Transverse colon (tissue), 4 donors: ENCODE results near the gene MCM3AP. TPM values are rescaled to one million over a fixed set of nuclear protein-coding genes. Genes with fewer than 3 reads are reported as not detected.

Experiments used
- DNase-seq: peaks from one replicate; pipeline ENCODE4 v3.0.0-alpha.2; 2019
- H3K27ac ChIP-seq, 4 donors: fragments of 200-600 bp; sonication (generic); 2 replicates each; pipeline ENCODE4 v1.5.1; 2016 to 2018; ENCODE audit warnings: inconsistent platforms in 4 of 4
- H3K27me3 ChIP-seq: fragments of 200-600 bp; sonication (generic); 2 replicates; pipeline ENCODE4 v1.5.1; 2017; ENCODE audit warnings: inconsistent platforms
- H3K36me3 ChIP-seq, 4 donors: fragments of 200-600 bp; sonication (generic); 2 replicates each; pipeline ENCODE4 v1.5.1; 2017 to 2019; ENCODE audit warnings: inconsistent platforms in 4 of 4
- H3K4me1 ChIP-seq, 4 donors: fragments of 200-600 bp; sonication (generic); 2 replicates each; pipeline ENCODE4 v1.5.1; 2017 to 2020; ENCODE audit warnings: inconsistent platforms in 4 of 4
- H3K4me3 ChIP-seq, 4 donors: fragments of 200-600 bp; sonication (generic); 1 replicate in 1 of 4; 2 replicates in 3 of 4; pipeline versions ENCODE4 v1.5.1 to v1.6.1; 2017 to 2019; ENCODE audit warnings: inconsistent platforms in 4 of 4
- H3K9me3 ChIP-seq, 2 donors: fragments of 200-600 bp; sonication (generic); 2 replicates each; pipeline ENCODE4 v1.5.1; 2017 to 2019; ENCODE audit warnings: inconsistent platforms in 2 of 2
- EP300 ChIP-seq: sonication (generic); formaldehyde crosslinking; IDR thresholded peaks from one replicate; pipeline ENCODE4 v1.6.1; 2017; ENCODE audit warnings: antibody characterized with exemption, low read depth
- POLR2A ChIP-seq: fragments of 450-650 bp; IDR thresholded peaks from one replicate; pipeline ENCODE4 v1.6.1; 2016; ENCODE audit warnings: antibody characterized with exemption, mild to moderate bottlenecking, moderate library complexity
- POLR2AphosphoS5 ChIP-seq, 3 donors: sonication (generic); formaldehyde crosslinking; IDR thresholded peaks; one replicate each; pipeline ENCODE4 v1.6.1; 2016; ENCODE audit warnings: antibody characterized with exemption in 3 of 3
- WGBS, 2 donors: methylation state at CpG; one replicate each; pipeline ENCODE4 v1.1.5; 2018; ENCODE audit warnings: low coverage in 1 of 2; 5-methylcytosine and 5-hydroxymethylcytosine counted together
- in situ Hi-C, 4 donors: fragments of 200-750 bp; cut with MboI; loops; one replicate each; pipeline versions ENCODE4 v1.15.0 to v1.15.1; 2017; ENCODE audit warnings: low sequenced_read_pairs in 3 of 4, low pct_ligation_motif_present in 1 of 4, low pct_unique_long_range_greater_than_20kb in 1 of 4
- intact Hi-C: fragments of 100-400 bp; cut with DNase I; formaldehyde crosslinking; loops from one replicate; pipeline ENCODE4 v1.15.1; 2023; ENCODE audit warnings: low total_unique reads
- total RNA-seq, 4 donors: library from RNA; depleted of rRNA; stranded (reverse); fragments of >200 nt; gene quantifications; one replicate each; pipeline ENCODE4 v1.1.0, GENCODE V29; 2016
- TF ChIP-seq, protein P1 (sequence below), 5 experiments: fragments of 200-600 bp in 3 of 5; fragments of 450-650 bp in 2 of 5; sonication (generic) in 3 of 5; IDR thresholded peaks; 1 replicate in 2 of 5; 2 replicates in 3 of 5; pipeline ENCODE4 v1.5.1; 2016 to 2017; ENCODE audit warnings: antibody characterized with exemption in 5 of 5, inconsistent platforms in 3 of 5, mild to moderate bottlenecking in 2 of 5, moderate library complexity in 1 of 5

MCM3AP gene
- total RNA-seq, result 100 to 1,000 TPM in 3 of 4 donors, 10 to 100 TPM in 1; 87.4 to 348 (median 108) TPM

DNA sequence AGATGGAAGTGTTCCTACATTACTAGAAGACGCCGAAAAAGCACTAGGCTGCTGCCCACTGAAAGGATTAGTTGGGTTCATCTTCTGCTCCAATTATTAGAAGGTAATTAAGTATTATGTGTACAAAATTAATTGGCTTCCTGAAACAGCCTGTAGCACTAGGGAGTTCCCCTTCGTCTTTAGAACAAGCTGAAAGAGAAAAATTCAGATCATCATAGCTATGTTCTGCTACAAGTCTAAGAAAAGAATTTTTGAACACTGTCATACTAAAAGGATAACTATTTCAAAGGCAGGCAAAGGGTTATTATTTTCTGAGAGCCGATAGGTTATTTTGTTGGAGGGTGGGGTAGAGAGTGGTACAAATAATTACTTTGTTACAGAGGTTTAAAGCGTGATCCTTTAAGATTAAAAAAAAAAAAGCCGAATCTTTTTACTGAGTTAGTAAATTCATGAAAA, at the start of gene MCM3AP:
TSS of gene MCM3AP (minus strand) at position 406 of the 456 bp plus-strand sequence. CDS start at position 81, 325 bp downstream.
- H3K4me1 ChIP-seq, result peaks cover 24 to 60% (median 55%) of the 10 kb centered on the region in 4 donors
- H3K36me3 ChIP-seq, result peaks cover 0 to 20% (median 5%) of the 10 kb centered on the region in 4 donors
- DNase-seq, result no peak
- peak within 1 kb of the TSS; percentile 98 to 99 (median 98) for H3K27ac ChIP-seq
- peak within 1 kb of the TSS; percentile 79 to 92 (median 86) for H3K4me3 ChIP-seq
- in situ Hi-C loops, result no loop called here
- TF ChIP-seq EP300, result no peak
- TF ChIP-seq POLR2AphosphoS5 (IDR thresholded peaks at IDR 0.05), result no peak
- TF ChIP-seq, protein P1, sequence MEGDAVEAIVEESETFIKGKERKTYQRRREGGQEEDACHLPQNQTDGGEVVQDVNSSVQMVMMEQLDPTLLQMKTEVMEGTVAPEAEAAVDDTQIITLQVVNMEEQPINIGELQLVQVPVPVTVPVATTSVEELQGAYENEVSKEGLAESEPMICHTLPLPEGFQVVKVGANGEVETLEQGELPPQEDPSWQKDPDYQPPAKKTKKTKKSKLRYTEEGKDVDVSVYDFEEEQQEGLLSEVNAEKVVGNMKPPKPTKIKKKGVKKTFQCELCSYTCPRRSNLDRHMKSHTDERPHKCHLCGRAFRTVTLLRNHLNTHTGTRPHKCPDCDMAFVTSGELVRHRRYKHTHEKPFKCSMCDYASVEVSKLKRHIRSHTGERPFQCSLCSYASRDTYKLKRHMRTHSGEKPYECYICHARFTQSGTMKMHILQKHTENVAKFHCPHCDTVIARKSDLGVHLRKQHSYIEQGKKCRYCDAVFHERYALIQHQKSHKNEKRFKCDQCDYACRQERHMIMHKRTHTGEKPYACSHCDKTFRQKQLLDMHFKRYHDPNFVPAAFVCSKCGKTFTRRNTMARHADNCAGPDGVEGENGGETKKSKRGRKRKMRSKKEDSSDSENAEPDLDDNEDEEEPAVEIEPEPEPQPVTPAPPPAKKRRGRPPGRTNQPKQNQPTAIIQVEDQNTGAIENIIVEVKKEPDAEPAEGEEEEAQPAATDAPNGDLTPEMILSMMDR (IDR thresholded peaks at IDR 0.05), result no peak
- TF ChIP-seq POLR2A, result no peak
- intact Hi-C loops, result no loop called here
- WGBS, 2 donors, result 30 to 36% methylated on average over 6 of the region's 6 CpGs
- H3K9me3 ChIP-seq, result no peaks in the 10 kb centered on the region
- H3K27me3 ChIP-seq, result no peaks in the 10 kb centered on the region

DNA sequence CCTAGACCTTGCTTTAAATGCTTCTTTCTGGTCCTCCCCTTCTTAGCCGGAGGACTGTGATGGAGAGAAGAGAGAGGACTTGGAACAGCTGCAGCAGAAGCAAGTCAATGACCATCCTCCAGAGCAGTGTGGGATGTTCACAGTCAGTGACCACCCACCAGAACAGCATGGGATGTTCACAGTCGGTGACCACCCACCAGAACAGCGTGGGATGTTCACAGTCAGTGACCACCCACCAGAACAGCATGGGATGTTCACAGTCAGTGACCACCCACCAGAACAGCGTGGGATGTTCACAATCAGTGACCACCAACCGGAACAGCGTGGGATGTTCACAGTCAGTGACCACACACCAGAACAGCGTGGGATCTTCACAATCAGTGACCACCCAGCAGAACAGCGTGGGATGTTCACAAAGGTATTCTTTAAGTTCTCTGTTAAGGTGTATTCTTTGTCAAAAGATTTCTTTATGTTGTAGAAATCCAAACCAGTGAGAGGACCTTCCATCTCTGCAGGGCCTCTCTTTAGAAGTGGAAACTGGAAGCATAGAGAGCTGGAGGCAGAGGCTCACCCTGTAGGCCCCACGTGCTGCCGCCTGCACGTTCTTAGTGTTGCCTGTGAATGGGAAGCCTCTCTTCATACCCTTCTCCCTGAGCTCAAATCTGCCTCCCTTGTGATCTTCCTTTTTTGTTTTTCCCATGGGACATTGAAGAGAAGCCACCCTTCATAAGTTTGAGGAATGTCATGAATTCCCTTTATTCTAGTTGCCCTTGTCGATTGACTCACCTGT, 49.1 kb upstream of the MCM3AP start:
- TF ChIP-seq POLR2AphosphoS5 (IDR thresholded peaks at IDR 0.05), result no peak
- no peak for TF ChIP-seq EP300
- TF ChIP-seq, protein P1 (IDR thresholded peaks at IDR 0.05), result no peak
- TF ChIP-seq POLR2A, result no peak
- H3K4me3 ChIP-seq, result no peak overlapping the region
- H3K9me3 ChIP-seq, result no peaks in the 10 kb centered on the region
- peaks cover 0 to 27% (median 12%) of the 10 kb centered on the region in 4 donors for H3K36me3 ChIP-seq
- no peaks in the 10 kb centered on the region for H3K4me1 ChIP-seq
- intact Hi-C loops (no loop called here), in situ Hi-C loops (no loop called here)
- H3K27ac ChIP-seq, result no peak overlapping the region
- 81 to 100% methylated on average over 3 to 12 of the region's 12 CpGs for WGBS, 2 donors
- H3K27me3 ChIP-seq, result no peaks in the 10 kb centered on the region
- no peak for DNase-seq

DNA sequence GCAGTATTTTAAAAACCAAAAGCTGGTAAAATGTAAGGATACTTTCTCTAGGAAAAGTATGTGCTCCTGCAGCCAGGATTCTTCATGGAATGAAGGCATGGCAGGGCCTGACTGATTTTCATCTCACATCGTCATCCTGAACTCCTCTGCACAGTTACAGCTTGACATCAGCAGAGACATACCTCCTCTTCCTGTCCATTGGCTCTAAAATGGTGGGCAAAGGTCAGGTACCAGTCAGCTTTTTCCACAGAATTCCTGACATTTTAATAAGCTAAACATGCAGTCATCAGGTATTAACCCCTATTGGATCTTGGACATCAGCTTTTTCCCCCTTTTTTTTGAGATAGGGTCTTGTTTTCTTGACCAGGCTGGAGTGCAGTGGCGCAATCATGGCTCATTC, 44.4 kb upstream of the MCM3AP start:
- H3K9me3 ChIP-seq, result no peaks in the 10 kb centered on the region
- no peak overlapping the region for H3K4me3 ChIP-seq
- H3K4me1 ChIP-seq, result peaks cover 3 to 10% (median 9%) of the 10 kb centered on the region in 4 donors
- DNase-seq, result no peak
- peaks cover 0 to 15% (median 5%) of the 10 kb centered on the region in 4 donors for H3K36me3 ChIP-seq
- WGBS, 2 donors, result 93 to 97% methylated on average over 2 of the region's 2 CpGs
- in situ Hi-C loops (no loop called here), intact Hi-C loops (no loop called here)
- H3K27ac ChIP-seq, result no peak overlapping the region
- TF ChIP-seq POLR2AphosphoS5 (IDR thresholded peaks at IDR 0.05) (no peak), EP300 (no peak), POLR2A (no peak)
- TF ChIP-seq, protein P1 (IDR thresholded peaks at IDR 0.05), result no peak
- H3K27me3 ChIP-seq, result no peaks in the 10 kb centered on the region

DNA sequence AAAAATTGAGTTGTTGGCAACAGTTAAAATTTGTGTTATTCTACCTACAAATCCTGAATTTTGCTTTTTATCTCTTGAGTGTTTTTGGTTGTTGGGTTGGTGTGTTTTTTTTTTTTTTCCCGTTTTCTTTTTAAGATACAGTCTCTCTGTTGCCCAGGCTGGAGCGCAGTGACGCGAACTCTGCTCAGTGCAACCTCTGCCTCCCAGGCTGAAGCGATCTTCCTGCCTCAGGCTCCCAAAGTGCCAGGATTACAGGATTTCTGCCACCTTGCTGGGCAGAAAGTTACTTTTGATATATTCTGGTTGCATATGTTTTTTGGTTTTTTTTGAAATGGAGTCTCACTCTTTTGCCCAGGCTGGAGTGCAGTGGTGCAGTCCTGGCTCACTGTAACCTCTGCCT, 42.7 kb upstream of the MCM3AP start:
- 80% methylated on average over 5 of the region's 5 CpGs for WGBS, 2 donors
- Histone ChIP-seq H3K9me3 (no peaks in the 10 kb centered on the region), H3K4me1 (peaks cover 3 to 12% (median 10%) of the 10 kb centered on the region in 4 donors), H3K27ac (no peak overlapping the region), H3K36me3 (peaks cover 0 to 14% (median 4%) of the 10 kb centered on the region in 4 donors), H3K27me3 (no peaks in the 10 kb centered on the region), H3K4me3 (no peak overlapping the region)
- no peak for DNase-seq
- in situ Hi-C loops (no loop called here), intact Hi-C loops (no loop called here)
- TF ChIP-seq POLR2A (no peak), POLR2AphosphoS5 (IDR thresholded peaks at IDR 0.05) (no peak), EP300 (no peak)
- TF ChIP-seq, protein P1 (IDR thresholded peaks at IDR 0.05), result no peak
